H9 (cell line): Measurements from ENCODE around the gene P2RY8. TPM values are rescaled to one million over a fixed set of nuclear protein-coding genes. Genes with fewer than 3 reads are reported as not detected.

Source experiments
- DNase-seq: peaks from one replicate; pipeline ENCODE4 v3.0.0-alpha.2; 2017
- H2AFZ ChIP-seq: one replicate; pipeline ENCODE4 v1.6.1; 2013; ENCODE audit warnings: mild to moderate bottlenecking, low read length, control low read depth, moderate library complexity
- H2AK5ac ChIP-seq: 2 replicates; pipeline ENCODE4 v1.6.1; 2013; ENCODE audit warnings: low read length, control low read depth, mixed read lengths; ENCODE audit not compliant: insufficient read length
- H2BK120ac ChIP-seq: one replicate; pipeline ENCODE4 v1.6.1; 2013; ENCODE audit warnings: low read depth, mild to moderate bottlenecking, low read length, control low read depth, inconsistent platforms; ENCODE audit not compliant: poor library complexity, severe bottlenecking
- H2BK12ac ChIP-seq: 2 replicates; pipeline ENCODE4 v1.6.1; 2013; ENCODE audit warnings: low read length, control low read depth, mixed read lengths, low read depth; ENCODE audit not compliant: insufficient read length
- H2BK15ac ChIP-seq: 2 replicates; pipeline ENCODE4 v1.6.1; 2013; ENCODE audit warnings: low read depth, low read length, control low read depth
- H2BK20ac ChIP-seq: one replicate; pipeline ENCODE4 v1.6.1; 2013; ENCODE audit warnings: low read depth, mild to moderate bottlenecking, low read length, control low read depth, inconsistent platforms; ENCODE audit not compliant: poor library complexity, severe bottlenecking
- H2BK5ac ChIP-seq: 2 replicates; pipeline ENCODE4 v1.6.1; 2013; ENCODE audit warnings: low read length, control low read depth, mixed read lengths; ENCODE audit not compliant: insufficient read length
- H3K14ac ChIP-seq: 2 replicates; pipeline ENCODE4 v1.6.1; 2013; ENCODE audit warnings: low read length, control low read depth; ENCODE audit not compliant: insufficient read depth
- H3K18ac ChIP-seq: 2 replicates; pipeline ENCODE4 v1.6.1; 2013; ENCODE audit warnings: low read depth, mild to moderate bottlenecking, mixed read lengths, low read length, control low read depth; ENCODE audit not compliant: insufficient read length
- H3K23ac ChIP-seq: 2 replicates; pipeline ENCODE4 v1.6.1; 2013; ENCODE audit warnings: low read length, control low read depth, mixed read lengths, low read depth; ENCODE audit not compliant: insufficient read length
- H3K23me2 ChIP-seq: 2 replicates; pipeline ENCODE4 v1.6.1; 2013; ENCODE audit warnings: low read depth, mild to moderate bottlenecking, mixed read lengths, low read length, control low read depth; ENCODE audit not compliant: insufficient read length, poor library complexity, severe bottlenecking
- H3K27ac ChIP-seq: 2 replicates; pipeline ENCODE4 v1.5.1; 2013; ENCODE audit warnings: low read length, control low read depth, mixed read lengths, low read depth; ENCODE audit not compliant: insufficient read length
- H3K27me3 ChIP-seq: 2 replicates; pipeline ENCODE4 v1.6.1; 2013; ENCODE audit warnings: low read length, control low read depth, inconsistent platforms; ENCODE audit not compliant: insufficient read depth
- H3K4ac ChIP-seq: 2 replicates; pipeline ENCODE4 v1.6.1; 2013; ENCODE audit warnings: low read depth, mild to moderate bottlenecking, control low read depth, inconsistent platforms, low read length, moderate library complexity
- H3K4me1 ChIP-seq: 2 replicates; pipeline ENCODE4 v1.6.1; 2013; ENCODE audit warnings: low read length, control low read depth, inconsistent platforms; ENCODE audit not compliant: insufficient read depth
- H3K4me2 ChIP-seq: 2 replicates; pipeline ENCODE4 v1.6.1; 2013; ENCODE audit warnings: low read length, control low read depth, mixed read lengths; ENCODE audit not compliant: insufficient read length, insufficient read depth
- H3K56ac ChIP-seq: 2 replicates; pipeline ENCODE4 v1.6.1; 2013; ENCODE audit warnings: low read depth, mild to moderate bottlenecking, mixed read lengths, low read length, control low read depth; ENCODE audit not compliant: insufficient read length
- H3K79me1 ChIP-seq: 2 replicates; pipeline ENCODE4 v1.6.1; 2013; ENCODE audit warnings: low read depth, mild to moderate bottlenecking, moderate library complexity, low read length, control low read depth, inconsistent platforms; ENCODE audit not compliant: insufficient read depth, poor library complexity, severe bottlenecking
- H3K79me2 ChIP-seq: 2 replicates; pipeline ENCODE4 v1.6.1; 2013; ENCODE audit warnings: low read length, control low read depth, inconsistent platforms; ENCODE audit not compliant: insufficient read depth
- H3K9ac ChIP-seq: 2 replicates; pipeline ENCODE4 v1.6.1; 2013; ENCODE audit warnings: low read length, control low read depth, mixed read lengths; ENCODE audit not compliant: insufficient read length; ENCODE audit errors: extremely low read depth
- H3K9me3 ChIP-seq: one replicate; pipeline ENCODE4 v1.6.1; 2013; ENCODE audit warnings: low read depth, low read length, inconsistent platforms; ENCODE audit not compliant: control insufficient read depth
- H3T11ph ChIP-seq: one replicate; pipeline ENCODE4 v1.6.1; 2013; ENCODE audit warnings: mild to moderate bottlenecking, low read length, control low read depth, inconsistent platforms
- H4K20me1 ChIP-seq: one replicate; pipeline ENCODE4 v1.6.1; 2013; ENCODE audit not compliant: control insufficient read depth, insufficient read length, insufficient read depth
- H4K5ac ChIP-seq: 2 replicates; pipeline ENCODE4 v1.6.1; 2013; ENCODE audit warnings: low read depth, mild to moderate bottlenecking, mixed read lengths, low read length, control low read depth; ENCODE audit not compliant: insufficient read length
- H4K8ac ChIP-seq: replicated peaks from 2 replicates; pipeline ENCODE4 v1.6.1; 2013; ENCODE audit warnings: low read length, control low read depth, mixed read lengths, low read depth; ENCODE audit not compliant: insufficient read length
- H4K91ac ChIP-seq: 2 replicates; pipeline ENCODE4 v1.6.1; 2013; ENCODE audit warnings: low read depth, mild to moderate bottlenecking, moderate library complexity, mixed read lengths, low read length, control low read depth; ENCODE audit not compliant: insufficient read length
- H3K27ac Mint-ChIP-seq, 3 experiments: 2 replicates in 2 of 3; 3 replicates in 1 of 3; pipeline ENCODE4 v1.8.0; 2020 to 2021; ENCODE audit warnings: mixed read lengths in 3 of 3, mild to moderate bottlenecking in 1 of 3, moderate library complexity in 1 of 3
- H3K27me3 Mint-ChIP-seq: 2 replicates; pipeline ENCODE4 v1.8.0; 2021; ENCODE audit warnings: low read depth, mild to moderate bottlenecking, moderate library complexity, mixed read lengths
- H3K36me3 Mint-ChIP-seq, 3 experiments: 2 replicates in 2 of 3; 3 replicates in 1 of 3; pipeline ENCODE4 v1.8.0; 2020 to 2021; ENCODE audit warnings: low read depth in 3 of 3, mixed read lengths in 3 of 3; ENCODE audit not compliant: insufficient read depth in 1 of 3
- H3K4me1 Mint-ChIP-seq, 2 experiments: 2 replicates each; pipeline ENCODE4 v1.8.0; 2020; ENCODE audit warnings: mixed read lengths in 2 of 2
- H3K4me3 Mint-ChIP-seq, 2 experiments: 2 replicates in 1 of 2; 3 replicates in 1 of 2; pipeline ENCODE4 v1.8.0; 2020 to 2021; ENCODE audit warnings: mild to moderate bottlenecking in 2 of 2, mixed read lengths in 2 of 2, moderate library complexity in 1 of 2
- H3K9me3 Mint-ChIP-seq, 2 experiments: 2 replicates in 1 of 2; 3 replicates in 1 of 2; pipeline ENCODE4 v1.8.0; 2020; ENCODE audit warnings: mild to moderate bottlenecking in 2 of 2, mixed read lengths in 2 of 2, moderate library complexity in 1 of 2
- WGBS: extraction: QIAGEN DNeasy Blood & Tissue Kit; methylation state at CpG from one replicate; pipeline ENCODE4 v1.1.7; 2013; ENCODE audit warnings: missing lambda C conversion rate, low lambda C conversion rate, mixed read lengths; ENCODE audit not compliant: insufficient read length; ENCODE audit errors: extremely low coverage; 5-methylcytosine and 5-hydroxymethylcytosine counted together
- total RNA-seq: library from RNA; stranded (reverse); gene quantifications from 2 replicates; pipeline ENCODE4 v1.2.1, GENCODE V29; 2021
- TF ChIP-seq, protein P1 (sequence below): fragments of 200-600 bp; sonication (generic); conservative IDR thresholded peaks from 3 replicates; pipeline ENCODE4 v1.8.0; 2021; ENCODE audit warnings: antibody characterized with exemption, mild to moderate bottlenecking

Gene P2RY8
- total RNA-seq, 1 experiment from 2014 or later: not detected

GRCh38 chrX:1475881-1476280 is 61.1 kb downstream of the P2RY8 start:
- Histone ChIP-seq H4K20me1 (no peaks in the 10 kb centered on the region), H3K23me2 (no peaks in the 10 kb centered on the region), H2BK5ac (no peak overlapping the region), H4K91ac (no peak overlapping the region), H2BK12ac (no peak overlapping the region), H4K5ac (no peak overlapping the region), H3K4me2 (no peak overlapping the region), H3T11ph (no peak overlapping the region), H3K4me1 (no peaks in the 10 kb centered on the region; the same call in 1 of the 2 replicates), H4K8ac (no peak overlapping the region), H3K27me3 (no peaks in the 10 kb centered on the region), H3K27ac (no peak overlapping the region), H3K14ac (no peak overlapping the region), H2BK15ac (no peak overlapping the region), H2BK20ac (no peak overlapping the region), H3K9ac (no peak overlapping the region), H3K79me1 (no peaks in the 10 kb centered on the region), H2BK120ac (no peak overlapping the region), H3K23ac (no peak overlapping the region), H3K79me2 (no peaks in the 10 kb centered on the region), H2AFZ (no peak overlapping the region), H3K18ac (no peak overlapping the region), H3K9me3 (no peaks in the 10 kb centered on the region), H3K56ac (no peak overlapping the region), H2AK5ac (no peak overlapping the region), H3K4ac (no peak overlapping the region)
- H3K27ac Mint-ChIP-seq: no peak overlapping the region
- whole genome bisulfite sequencing: no CpG with 5 or more reads among the region's 1 CpG
- H3K4me1 Mint-ChIP-seq: peaks cover 4 to 8% of the 10 kb centered on the region in 2 experiments; a peak in 3 of 4 replicates
- DNase-seq: no peak
- H3K4me3 Mint-ChIP-seq: no peak overlapping the region
- peaks cover 17 to 41% of the 10 kb centered on the region in 2 experiments for H3K9me3 Mint-ChIP-seq
- TF ChIP-seq, protein P1, sequence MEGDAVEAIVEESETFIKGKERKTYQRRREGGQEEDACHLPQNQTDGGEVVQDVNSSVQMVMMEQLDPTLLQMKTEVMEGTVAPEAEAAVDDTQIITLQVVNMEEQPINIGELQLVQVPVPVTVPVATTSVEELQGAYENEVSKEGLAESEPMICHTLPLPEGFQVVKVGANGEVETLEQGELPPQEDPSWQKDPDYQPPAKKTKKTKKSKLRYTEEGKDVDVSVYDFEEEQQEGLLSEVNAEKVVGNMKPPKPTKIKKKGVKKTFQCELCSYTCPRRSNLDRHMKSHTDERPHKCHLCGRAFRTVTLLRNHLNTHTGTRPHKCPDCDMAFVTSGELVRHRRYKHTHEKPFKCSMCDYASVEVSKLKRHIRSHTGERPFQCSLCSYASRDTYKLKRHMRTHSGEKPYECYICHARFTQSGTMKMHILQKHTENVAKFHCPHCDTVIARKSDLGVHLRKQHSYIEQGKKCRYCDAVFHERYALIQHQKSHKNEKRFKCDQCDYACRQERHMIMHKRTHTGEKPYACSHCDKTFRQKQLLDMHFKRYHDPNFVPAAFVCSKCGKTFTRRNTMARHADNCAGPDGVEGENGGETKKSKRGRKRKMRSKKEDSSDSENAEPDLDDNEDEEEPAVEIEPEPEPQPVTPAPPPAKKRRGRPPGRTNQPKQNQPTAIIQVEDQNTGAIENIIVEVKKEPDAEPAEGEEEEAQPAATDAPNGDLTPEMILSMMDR: no peak
- H3K36me3 Mint-ChIP-seq: peaks cover 0 to 14% (median 3%) of the 10 kb centered on the region in 3 experiments; a peak in 3 of 7 replicates
- peaks cover 5% of the 10 kb centered on the region for H3K27me3 Mint-ChIP-seq
